HUES48 (cell line): ENCODE results near the gene HNRNPR.
"Not testable (repeated sequence)": the region's sequence is repeated elsewhere in the genome, so short reads cannot be mapped to it uniquely, and the experiment has no call there.

ENCODE experiments used
- H3K27ac ChIP-seq: one replicate; pipeline ENCODE4 v1.7.0; 2013; ENCODE audit warnings: low read depth, low read length, inconsistent platforms
- H3K27me3 ChIP-seq: 2 replicates; pipeline ENCODE4 v1.6.1; 2013; ENCODE audit warnings: mild to moderate bottlenecking, low read length; ENCODE audit not compliant: control insufficient read depth, insufficient read depth
- H3K36me3 ChIP-seq: 2 replicates; pipeline ENCODE4 v1.6.1; 2013; ENCODE audit warnings: low read length; ENCODE audit not compliant: control insufficient read depth, insufficient read depth
- H3K4me1 ChIP-seq: 2 replicates; pipeline ENCODE4 v1.6.1; 2013; ENCODE audit warnings: mild to moderate bottlenecking, low read length; ENCODE audit not compliant: control insufficient read depth, insufficient read depth
- H3K4me3 ChIP-seq: 2 replicates; pipeline ENCODE4 v1.5.1; 2013; ENCODE audit warnings: mild to moderate bottlenecking, low read depth, low read length
- H3K9ac ChIP-seq: 2 replicates; pipeline ENCODE4 v1.6.1; 2013; ENCODE audit warnings: mild to moderate bottlenecking, low read depth, low read length, moderate library complexity
- H3K9me3 ChIP-seq: 2 replicates; pipeline ENCODE4 v1.6.1; 2013; ENCODE audit warnings: low read length; ENCODE audit not compliant: control insufficient read depth, insufficient read depth

The HNRNPR gene

DNA sequence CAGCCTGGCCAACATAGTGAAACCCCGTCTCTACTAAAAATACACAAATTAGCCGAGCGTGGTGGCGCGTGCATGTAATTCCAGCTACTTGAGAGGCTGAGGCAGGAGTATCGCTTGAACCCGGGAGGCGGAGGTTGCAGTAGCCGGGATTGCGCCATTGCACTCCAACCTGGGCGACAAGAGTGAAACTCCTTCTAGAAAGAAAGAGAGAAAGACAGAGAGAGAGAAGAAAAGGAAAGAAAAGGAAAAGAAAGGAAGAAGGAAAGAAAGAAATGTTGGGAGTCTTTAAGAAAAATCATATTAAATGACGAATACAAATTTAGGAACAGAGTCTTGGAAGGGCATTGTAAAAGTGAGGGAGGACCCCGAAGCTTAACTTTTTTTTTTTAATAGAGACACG, 1.8 kb upstream of the HNRNPR start:
- Histone ChIP-seq H3K27me3 (peaks cover 48% of the 10 kb centered on the region), H3K4me1 (peaks cover 18% of the 10 kb centered on the region), H3K9ac (no peak overlapping the region), H3K4me3 (no peak overlapping the region), H3K9me3 (no peaks in the 10 kb centered on the region), H3K27ac (no peak overlapping the region), H3K36me3 (no peaks in the 10 kb centered on the region)

DNA sequence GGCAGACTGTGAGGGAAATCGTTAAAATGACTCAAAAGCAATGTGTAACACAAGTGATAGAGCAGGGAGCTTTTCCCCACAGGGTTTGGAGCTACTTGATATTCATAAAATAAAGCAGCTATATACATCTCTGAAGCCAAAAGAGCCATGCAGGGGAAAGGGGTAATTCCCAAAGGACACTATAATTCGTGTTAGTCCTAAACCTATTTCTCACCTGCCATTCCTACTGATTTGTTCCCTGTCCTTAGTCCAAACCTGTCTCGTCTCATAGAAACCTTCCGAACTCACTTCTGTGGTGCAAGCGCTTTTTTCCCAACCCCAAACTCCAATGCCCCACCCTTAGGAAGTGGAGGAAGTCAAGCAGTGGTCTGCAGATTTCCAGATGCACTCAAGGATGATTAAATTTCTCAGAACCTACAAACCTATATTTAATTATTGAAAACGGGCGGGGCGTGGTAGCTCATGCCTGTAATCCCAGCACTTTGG, 946 bp upstream of the HNRNPR start:
- Histone ChIP-seq H3K4me3 (peak overlapping the region; percentile 98), H3K9me3 (no peaks in the 10 kb centered on the region), H3K4me1 (peaks cover 18% of the 10 kb centered on the region), H3K36me3 (peaks cover 4% of the 10 kb centered on the region; the same call in 1 of the 2 replicates), H3K27me3 (peaks cover 40% of the 10 kb centered on the region), H3K27ac (peak overlapping the region; percentile 78), H3K9ac (peak overlapping the region; percentile 74)

DNA sequence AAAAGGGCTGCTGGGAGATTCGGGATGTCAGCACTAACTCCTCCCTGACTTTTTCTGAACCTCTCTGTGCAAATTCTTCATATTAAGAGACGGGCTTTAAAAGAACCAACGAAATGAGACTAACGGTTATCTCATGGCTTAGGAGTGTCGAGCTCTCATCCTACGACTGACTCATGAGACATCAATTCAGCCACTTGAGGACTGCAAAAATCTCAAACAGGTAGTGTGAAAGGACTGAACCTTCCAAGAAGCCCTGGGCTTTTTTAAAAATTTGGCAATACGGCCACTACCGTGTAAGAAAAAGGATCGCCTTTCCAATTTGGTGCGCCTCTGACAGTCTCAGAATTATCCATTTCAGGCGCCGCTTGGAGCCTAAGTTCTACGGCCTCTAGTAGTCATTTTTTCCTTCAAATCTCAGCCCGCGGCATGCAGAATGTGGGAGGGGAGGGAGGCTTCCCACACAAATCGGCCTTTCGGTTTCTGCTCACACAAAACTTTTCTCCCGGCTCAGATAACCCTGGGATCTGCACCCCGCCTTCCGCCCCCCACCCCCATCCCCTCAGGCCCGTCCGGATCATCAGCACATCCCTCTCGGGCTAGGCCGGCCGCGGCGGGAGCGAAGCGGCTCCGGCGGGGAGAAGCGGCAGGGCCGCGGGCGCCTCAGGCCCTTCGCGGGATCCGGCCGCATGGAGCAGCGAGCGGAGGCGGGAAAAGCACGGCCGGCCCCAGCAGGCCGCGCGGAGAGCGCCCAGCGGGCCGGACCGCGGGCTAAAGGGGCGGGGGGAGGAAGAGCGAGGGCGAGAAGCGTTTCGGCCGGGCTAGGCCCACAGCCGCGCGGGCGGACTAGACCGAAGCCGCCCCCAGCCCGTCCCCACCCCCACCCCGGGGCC, 618 bp downstream of the HNRNPR start:
- Histone ChIP-seq H3K9me3 (no peaks in the 10 kb centered on the region), H3K4me1 (peaks cover 18% of the 10 kb centered on the region), H3K9ac (peak overlapping the region; percentile 88), H3K4me3 (peak overlapping the region; percentile 98), H3K27me3 (peaks cover 25% of the 10 kb centered on the region), H3K27ac (peak overlapping the region; percentile 96), H3K36me3 (peaks cover 9% of the 10 kb centered on the region)

DNA sequence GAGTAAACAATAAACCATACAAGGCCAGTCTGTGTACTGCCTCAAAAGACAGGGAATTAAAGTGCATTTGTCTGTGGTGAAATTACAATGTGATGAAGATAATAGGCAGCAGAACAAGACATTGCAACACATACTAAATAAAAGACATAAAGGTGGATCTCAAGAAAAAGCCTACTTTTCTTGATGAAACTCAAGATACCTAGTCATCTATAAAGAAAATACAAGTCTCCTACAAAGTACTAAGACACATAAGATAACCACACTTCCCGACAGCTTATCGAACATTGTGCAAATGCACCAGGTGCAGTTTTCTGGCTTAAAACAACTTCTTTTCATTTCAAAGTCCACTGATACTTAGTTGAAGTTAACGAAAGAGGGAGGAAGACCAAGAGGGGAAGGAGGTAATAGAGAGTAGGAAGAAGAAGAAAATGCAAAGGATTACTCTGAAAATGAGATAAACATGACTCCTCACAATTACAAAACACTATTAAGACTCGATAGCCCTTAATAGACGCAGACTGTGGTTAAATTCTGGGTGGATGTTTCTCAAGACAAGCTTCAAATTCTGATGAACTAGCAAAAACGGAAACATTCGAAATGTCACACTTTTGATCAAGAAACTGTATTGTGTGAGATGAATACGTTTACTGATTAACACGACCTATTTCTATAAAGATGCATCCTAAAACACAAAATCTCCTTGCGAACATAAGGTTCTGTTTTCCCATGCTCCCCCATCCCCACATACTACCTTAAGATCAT, 2.0 kb downstream of the HNRNPR start:
- Histone ChIP-seq H3K9me3 (no peaks in the 10 kb centered on the region), H3K36me3 (peaks cover 23% of the 10 kb centered on the region), H3K27me3 (peaks cover 13% of the 10 kb centered on the region), H3K27ac (no peak overlapping the region), H3K4me1 (peaks cover 18% of the 10 kb centered on the region), H3K9ac (no peak overlapping the region), H3K4me3 (peak overlapping the region; percentile 98)

DNA sequence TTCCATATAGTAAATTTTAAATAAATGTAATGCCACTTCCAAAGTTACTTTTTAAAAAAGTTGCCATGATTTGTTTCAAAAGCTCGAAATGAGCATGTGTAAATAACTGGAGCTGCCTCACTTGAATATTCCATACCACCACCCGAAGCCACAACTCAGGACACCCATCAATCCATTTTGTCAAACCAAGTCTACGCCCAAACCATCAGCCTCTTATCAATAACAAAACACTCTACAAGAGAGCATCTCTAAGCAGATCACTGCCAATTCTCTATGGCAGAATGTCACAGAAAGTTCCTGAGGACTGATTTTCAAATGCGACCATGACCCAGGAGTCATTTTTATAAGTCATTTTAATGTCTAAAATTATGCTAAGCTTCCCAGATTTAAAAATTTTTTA, 4.5 kb downstream of the HNRNPR start:
- Histone ChIP-seq H3K27me3 (no peaks in the 10 kb centered on the region), H3K27ac (no peak overlapping the region), H3K4me1 (peaks cover 18% of the 10 kb centered on the region), H3K36me3 (peaks cover 39% of the 10 kb centered on the region), H3K9me3 (no peaks in the 10 kb centered on the region), H3K4me3 (no peak overlapping the region), H3K9ac (no peak overlapping the region)

DNA sequence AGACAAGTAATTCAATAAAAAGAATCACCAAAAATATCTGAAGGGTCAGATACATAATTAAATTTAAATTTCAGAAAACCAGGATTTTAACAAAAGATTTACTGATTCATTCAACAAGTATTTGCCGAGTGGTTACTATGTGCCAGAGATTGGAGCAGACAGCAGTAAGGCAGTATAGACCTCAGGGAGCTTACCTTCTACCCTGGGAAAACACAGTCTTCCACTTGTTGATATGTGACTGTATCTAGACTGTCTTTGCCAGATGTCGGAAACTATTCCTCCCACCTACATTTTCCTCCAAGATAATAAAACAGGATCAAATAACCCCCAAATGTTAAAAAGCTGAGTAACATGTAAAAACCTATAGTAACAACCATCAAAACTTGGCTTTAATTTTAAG, 6.2 kb downstream of the HNRNPR start:
- H3K9ac ChIP-seq: no peak overlapping the region
- H3K4me1 ChIP-seq: peaks cover 18% of the 10 kb centered on the region
- no peaks in the 10 kb centered on the region for H3K27me3 ChIP-seq
- no peak overlapping the region for H3K4me3 ChIP-seq
- no peaks in the 10 kb centered on the region for H3K9me3 ChIP-seq
- H3K36me3 ChIP-seq: peaks cover 56% of the 10 kb centered on the region
- no peak overlapping the region for H3K27ac ChIP-seq

DNA sequence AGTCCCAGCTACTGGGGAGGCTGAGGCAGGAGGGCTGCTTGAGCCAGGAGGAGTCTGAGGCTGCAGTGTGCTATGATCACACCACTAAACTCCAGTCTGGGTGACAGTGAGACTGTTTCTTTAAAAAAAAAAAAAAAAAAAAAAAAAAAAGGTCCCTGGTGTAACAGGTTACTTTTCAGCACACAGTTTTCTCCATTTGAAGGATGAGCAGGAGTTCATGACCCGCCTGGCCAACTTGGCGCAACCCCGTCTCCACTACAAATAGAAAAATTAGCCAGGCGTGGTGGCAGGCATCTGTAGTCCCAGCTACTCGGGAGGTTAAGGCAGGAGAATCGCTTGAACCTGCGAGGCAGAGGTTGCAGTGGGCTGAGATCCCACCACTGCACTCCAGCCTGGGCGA, 12.4 kb downstream of the HNRNPR start:
- H3K9ac ChIP-seq: no peak overlapping the region
- no peaks in the 10 kb centered on the region for H3K4me1 ChIP-seq
- H3K9me3 ChIP-seq: no peaks in the 10 kb centered on the region
- H3K4me3 ChIP-seq: no peak overlapping the region
- H3K27me3 ChIP-seq: no peaks in the 10 kb centered on the region
- peaks cover 88% of the 10 kb centered on the region for H3K36me3 ChIP-seq
- no peak overlapping the region for H3K27ac ChIP-seq

DNA sequence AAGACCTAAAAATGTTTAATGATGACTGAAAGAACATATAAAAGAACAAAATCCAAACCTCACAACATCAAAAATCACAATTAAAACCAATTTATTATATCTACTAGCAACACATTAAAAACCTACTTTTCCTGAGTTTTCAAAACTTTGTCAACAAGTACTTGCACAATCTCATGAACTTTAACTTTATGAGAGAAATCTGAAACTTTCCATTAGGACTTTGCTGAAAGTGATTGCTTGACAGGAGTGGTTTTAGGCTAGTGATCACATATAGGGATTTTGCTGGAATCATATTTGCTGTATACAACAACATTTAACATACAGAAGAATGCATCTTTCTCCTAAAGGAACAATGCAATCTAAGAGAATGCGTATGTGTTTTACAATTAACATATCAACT, 13.2 kb downstream of the HNRNPR start:
- no peak overlapping the region for H3K9ac ChIP-seq
- no peak overlapping the region for H3K4me3 ChIP-seq
- peaks cover 94% of the 10 kb centered on the region for H3K36me3 ChIP-seq
- H3K27me3 ChIP-seq: no peaks in the 10 kb centered on the region
- no peaks in the 10 kb centered on the region for H3K4me1 ChIP-seq
- no peaks in the 10 kb centered on the region for H3K9me3 ChIP-seq
- H3K27ac ChIP-seq: no peak overlapping the region

DNA sequence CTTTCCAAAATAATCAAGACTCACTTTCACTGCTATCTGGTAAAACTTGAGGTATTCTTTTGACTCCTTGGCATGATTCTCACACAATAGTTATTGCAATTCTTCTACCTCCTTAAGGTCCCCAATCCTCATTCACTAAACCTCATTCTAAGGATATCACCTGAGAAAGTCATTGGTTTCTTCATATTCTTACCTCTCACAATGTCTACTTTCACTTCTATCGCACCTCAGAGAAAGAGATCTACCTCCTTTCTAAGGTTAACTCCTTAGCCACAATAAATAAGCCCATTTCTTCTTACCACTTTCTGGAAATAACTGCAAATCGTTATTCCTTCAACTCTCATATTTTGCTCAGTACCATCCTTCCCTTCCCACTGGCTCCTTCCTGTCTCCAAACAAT, 18.7 kb downstream of the HNRNPR start:
- H3K4me1 ChIP-seq: no peaks in the 10 kb centered on the region
- H3K27ac ChIP-seq: no peak overlapping the region
- no peak overlapping the region for H3K9ac ChIP-seq
- no peak overlapping the region for H3K4me3 ChIP-seq
- H3K27me3 ChIP-seq: no peaks in the 10 kb centered on the region
- H3K9me3 ChIP-seq: no peaks in the 10 kb centered on the region
- peaks cover 85% of the 10 kb centered on the region for H3K36me3 ChIP-seq

DNA sequence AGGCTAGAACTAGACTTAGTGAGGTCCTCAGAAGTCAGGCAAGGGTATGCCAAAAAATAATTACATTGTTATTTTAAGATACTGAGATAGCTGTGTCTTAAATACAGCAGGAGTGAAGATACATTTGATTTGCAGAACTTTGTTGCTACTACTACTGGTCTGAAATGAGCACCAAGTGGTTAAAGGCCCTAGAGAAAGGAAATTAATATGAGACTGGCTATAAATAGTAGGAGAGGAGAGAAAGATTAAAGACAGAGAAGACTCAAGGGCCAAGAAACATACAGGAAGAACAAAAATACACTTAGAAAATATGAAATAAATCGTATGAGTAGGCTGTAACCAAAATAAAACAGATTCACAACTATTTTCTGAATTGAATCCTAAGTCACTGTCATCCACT, 21.3 kb downstream of the HNRNPR start:
- no peaks in the 10 kb centered on the region for H3K27me3 ChIP-seq
- no peaks in the 10 kb centered on the region for H3K4me1 ChIP-seq
- H3K9ac ChIP-seq: no peak overlapping the region
- H3K9me3 ChIP-seq: no peaks in the 10 kb centered on the region
- no peak overlapping the region for H3K27ac ChIP-seq
- peaks cover 84% of the 10 kb centered on the region for H3K36me3 ChIP-seq
- H3K4me3 ChIP-seq: no peak overlapping the region

DNA sequence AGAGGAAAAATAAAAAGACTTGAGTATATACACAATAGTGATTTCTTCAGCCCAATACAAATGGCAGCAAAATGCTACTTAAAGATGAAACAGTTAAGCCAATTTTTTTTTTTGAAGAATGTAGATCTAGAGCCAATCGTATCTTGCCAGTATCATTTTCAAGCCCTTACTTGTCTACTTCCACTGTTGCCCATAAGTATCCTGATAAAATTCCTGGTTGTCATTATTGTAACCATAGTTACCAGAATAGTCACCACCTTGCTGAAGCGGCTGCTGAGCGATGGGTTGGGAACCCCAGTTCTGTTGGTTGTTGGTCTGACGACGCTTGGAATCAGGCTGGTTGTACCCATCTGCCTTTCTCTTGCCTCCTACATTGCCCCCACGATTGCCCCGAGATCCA, 33.8 kb downstream of the HNRNPR start:
- not testable (repeated sequence) for H3K27me3 ChIP-seq, H3K27ac ChIP-seq, H3K9ac ChIP-seq, H3K9me3 ChIP-seq, H3K4me3 ChIP-seq
- peaks cover 83% of the 10 kb centered on the region for H3K36me3 ChIP-seq
- H3K4me1 ChIP-seq: peaks cover 19% of the 10 kb centered on the region
